ENCODE results near the gene PPME1.

PPME1 gene

GRCh38 chr11:74159642-74160041, 11.4 kb upstream of the PPME1 start:
- no peak for DNase-seq (ENCODE audit: low spot score)

- no peak for DNase-seq (ENCODE audit: low spot score)
These were observed 8.2 kb upstream of the PPME1 start for GRCh38 chr11:74162681-74163467.

GRCh38 chr11:74168838-74169237, 2.3 kb upstream of the PPME1 start:
- no peak for DNase-seq (ENCODE audit: low spot score)

GRCh38 chr11:74169738-74170458, 1.2 kb upstream of the PPME1 start:
- DNase-seq (ENCODE audit: low spot score): no peak

GRCh38 chr11:74171630-74171968, 510 bp downstream of the PPME1 start:
- no peak for DNase-seq (ENCODE audit: low spot score)

- DNase-seq (ENCODE audit: low spot score): no peak
These were observed 908 bp downstream of the PPME1 start for GRCh38 chr11:74171997-74172396.

- DNase-seq (ENCODE audit: low spot score): no peak
These were observed 4.8 kb downstream of the PPME1 start for GRCh38 chr11:74175920-74176319.

- no peak for DNase-seq (ENCODE audit: low spot score)
These were observed 8.4 kb downstream of the PPME1 start for GRCh38 chr11:74179234-74180052.

GRCh38 chr11:74182635-74183034, 11.5 kb downstream of the PPME1 start:
- DNase-seq (ENCODE audit: low spot score): no peak

GRCh38 chr11:74185285-74185684, 14.2 kb downstream of the PPME1 start:
- no peak for DNase-seq (ENCODE audit: low spot score)

GRCh38 chr11:74185695-74186094, 14.6 kb downstream of the PPME1 start:
- DNase-seq (ENCODE audit: low spot score): no peak

GRCh38 chr11:74195828-74196227, 24.7 kb downstream of the PPME1 start:
- no peak for DNase-seq (ENCODE audit: low spot score)

GRCh38 chr11:74196781-74197486, 25.8 kb downstream of the PPME1 start:
- DNase-seq (ENCODE audit: low spot score): no peak

GRCh38 chr11:74203966-74204365, 32.9 kb downstream of the PPME1 start:
- DNase-seq (ENCODE audit: low spot score): no peak

- no peak for DNase-seq (ENCODE audit: low spot score)
These were observed 33.6 kb downstream of the PPME1 start for GRCh38 chr11:74204701-74205100.

- no peak for DNase-seq (ENCODE audit: low spot score)
These were observed 34.1 kb downstream of the PPME1 start for GRCh38 chr11:74205181-74205580.

GRCh38 chr11:74206746-74207145, 35.7 kb downstream of the PPME1 start:
- DNase-seq (ENCODE audit: low spot score): no peak

- no peak for DNase-seq (ENCODE audit: low spot score)
These were observed 37.4 kb downstream of the PPME1 start for GRCh38 chr11:74208507-74208906.

- DNase-seq (ENCODE audit: low spot score): no peak
These were observed 41.4 kb downstream of the PPME1 start for GRCh38 chr11:74212533-74212932.

- no peak for DNase-seq (ENCODE audit: low spot score)
These were observed 49.3 kb downstream of the PPME1 start for GRCh38 chr11:74220376-74220775.

GRCh38 chr11:74221816-74222215, 50.7 kb downstream of the PPME1 start:
- DNase-seq (ENCODE audit: low spot score): no peak

GRCh38 chr11:74225565-74225964, 54.5 kb downstream of the PPME1 start:
- DNase-seq (ENCODE audit: low spot score): no peak

Data from COLO829 (cell line).